Fibroblast of skin of abdomen (primary cell): ENCODE results near the gene MAPT.
A peak's percentile ranks its signal among the peaks of the same experiment; 100 is the strongest.

Experiments used
- DNase-seq: peaks from one replicate; pipeline ENCODE4 v3.0.0-alpha.2; 2013

MAPT gene

DNA sequence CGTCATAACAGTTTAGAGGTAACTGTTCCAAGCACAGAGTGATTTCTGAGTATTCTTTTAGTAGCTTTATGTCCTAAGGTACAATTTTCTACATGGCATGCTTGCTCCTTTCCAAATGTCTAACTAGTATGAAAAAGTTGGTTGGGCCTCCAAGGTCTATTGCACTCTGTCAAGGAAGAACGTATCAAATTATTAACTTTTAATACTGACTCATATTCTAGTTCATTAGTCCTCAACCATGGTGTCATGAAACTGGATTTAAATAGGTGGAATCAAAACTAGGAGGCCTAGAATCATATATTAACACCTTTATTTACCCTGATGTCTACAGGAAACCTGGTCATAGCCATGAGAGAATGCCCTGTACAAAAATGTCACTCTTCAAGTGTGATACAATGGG lies 166.1 kb downstream of the MAPT start:
- no peak for DNase-seq

DNA sequence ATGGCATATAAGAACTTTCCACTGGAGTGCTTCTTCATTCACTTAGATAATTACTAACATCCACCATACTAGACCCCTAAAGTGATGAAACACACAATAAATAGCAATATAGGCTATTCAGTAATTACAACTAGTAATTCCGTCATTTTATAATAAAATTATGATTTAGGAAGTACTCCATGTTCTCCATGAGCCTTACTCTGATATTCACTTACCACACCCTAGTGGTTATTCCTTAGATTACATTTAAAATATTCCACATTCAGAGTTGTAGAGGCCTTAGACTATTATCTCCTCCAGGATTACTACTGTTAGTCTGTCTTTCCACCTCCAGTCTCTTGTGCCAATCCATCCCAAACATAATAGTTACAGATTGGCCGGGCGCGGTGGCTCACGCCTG lies 167.1 kb downstream of the MAPT start:
- DNase-seq, result no peak

DNA sequence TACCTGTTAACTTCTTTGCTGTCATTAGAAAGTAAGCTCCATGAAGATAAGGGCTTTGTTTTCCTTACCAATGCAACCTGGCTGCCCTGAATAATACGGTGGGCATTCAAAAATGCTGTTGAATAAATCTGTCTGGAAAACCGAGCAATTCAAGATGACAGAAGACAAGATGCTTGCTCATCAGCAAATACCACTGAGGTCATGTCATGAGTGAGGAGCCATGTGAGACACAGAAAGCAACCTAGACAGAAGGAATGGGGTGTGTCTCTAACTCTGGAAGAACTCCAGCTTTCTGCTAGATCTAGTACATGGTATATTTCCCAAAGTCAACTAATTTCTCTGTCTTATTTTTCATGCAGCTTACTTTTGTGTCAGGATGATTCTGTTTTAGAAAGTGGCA lies 168.9 kb downstream of the MAPT start:
- peak; percentile 88 for DNase-seq

DNA sequence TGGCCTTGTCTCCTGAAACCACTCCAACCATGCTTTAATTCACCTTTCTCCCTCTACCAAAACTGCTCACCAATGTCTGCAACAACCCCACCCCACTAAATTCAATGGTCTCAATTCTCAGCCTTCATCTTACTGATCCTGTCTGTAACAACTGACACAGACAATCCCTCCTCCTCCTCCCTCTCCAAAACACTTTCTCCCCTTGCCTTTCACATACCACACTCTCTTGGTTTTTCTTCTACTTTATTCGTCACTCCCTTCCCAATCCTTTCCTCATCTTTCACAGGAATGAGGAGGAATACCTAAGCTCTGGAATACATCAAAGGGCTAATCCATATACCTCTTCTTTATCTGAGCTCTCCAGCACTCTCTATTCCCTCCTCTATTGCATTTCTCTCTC lies 170.1 kb downstream of the MAPT start:
- no peak for DNase-seq

DNA sequence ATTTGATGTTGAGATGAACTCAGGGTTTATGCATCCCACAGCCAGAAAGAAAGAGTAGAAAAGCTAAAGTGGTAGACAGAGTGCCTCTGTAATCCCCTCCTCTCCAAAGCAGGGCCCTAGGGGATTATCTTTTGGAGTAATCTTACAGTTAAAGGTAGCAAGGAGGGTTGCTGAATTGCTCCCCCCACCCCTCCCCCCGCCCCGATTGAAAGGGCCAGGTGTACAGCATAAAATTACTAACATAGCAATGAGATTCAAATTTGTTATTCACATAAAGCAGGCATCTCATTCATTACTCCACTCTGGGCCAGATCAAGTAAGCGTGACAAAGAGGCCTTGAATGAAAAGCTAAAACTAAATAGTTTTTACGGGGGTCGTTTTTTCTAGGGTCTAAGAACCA lies 177.4 kb downstream of the MAPT start:
- no peak for DNase-seq

DNA sequence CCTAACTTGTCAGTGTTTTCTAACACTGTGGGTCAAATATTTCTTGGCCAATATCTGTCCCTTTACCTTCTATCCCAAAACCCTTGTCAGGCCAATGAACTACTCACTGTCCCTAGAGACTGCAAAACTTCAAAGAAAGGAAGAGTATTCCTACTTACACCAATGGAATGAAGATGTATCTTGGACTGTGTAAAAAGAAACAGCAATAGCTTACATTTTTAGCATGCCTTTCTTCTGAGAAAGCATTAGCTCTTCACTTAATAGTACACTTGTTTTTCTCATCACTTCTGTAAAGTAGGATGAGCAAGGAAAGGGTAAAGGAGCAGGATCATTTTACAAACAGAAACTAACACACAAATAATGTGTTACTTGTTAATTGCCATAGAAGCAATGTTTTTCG lies 178.6 kb downstream of the MAPT start:
- DNase-seq, result peak; percentile 72

DNA sequence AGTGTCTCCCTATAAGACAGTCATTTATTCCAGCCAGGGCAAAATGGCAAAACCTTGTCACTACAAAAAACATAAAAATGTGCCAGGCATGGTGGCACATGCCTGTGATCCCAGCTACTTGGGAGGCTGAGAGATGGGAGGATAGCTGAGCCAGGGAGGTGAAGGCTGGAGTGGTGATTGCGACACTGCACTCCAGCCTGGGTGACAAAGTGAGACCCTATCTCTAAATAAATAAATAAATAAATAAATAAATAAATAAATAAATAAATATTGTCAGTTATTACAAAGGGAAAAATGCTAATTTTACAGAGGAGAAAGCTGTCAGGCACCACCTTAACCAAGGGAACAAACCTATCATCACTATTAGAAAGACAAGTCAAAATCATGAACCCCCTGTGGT lies 180.2 kb downstream of the MAPT start:
- DNase-seq, result no peak
